Naive thymus-derived CD8-positive, alpha-beta T cell (primary cell): ENCODE measurements around the gene TERB1. TPM values are rescaled to one million over a fixed set of nuclear protein-coding genes. Genes with fewer than 3 reads are reported as not detected.

Source experiments
- ATAC-seq, 2 donors: fragments of 150-1000 bp; cut with Tn5 transposase in 1 of 2; sonication (Bioruptor Pico), chemical (Tn5 transposase) in 1 of 2; 1 replicate in 1 of 2; 2 replicates in 1 of 2; pipeline ENCODE4 v1.10.0; 2021; ENCODE audit warnings: mild to moderate bottlenecking in 2 of 2, moderate library complexity in 2 of 2
- POLR2A ChIA-PET: fragments of 350-600 bp; sonication (Branson Sonifier 250); formaldehyde crosslinking; loops from one replicate; lab custom pipeline; 2021; ENCODE audit warnings: antibody characterized with exemption; lab: Charles Lee
- DNase-seq, 10 donors: peaks; one replicate each; pipeline versions ENCODE4 v3.0.0 to v3.0.0-alpha.2; 2020 to 2022
- H3K27ac Mint-ChIP-seq, 10 donors: one replicate each; pipeline ENCODE4 v1.8.0; 2020 to 2022; ENCODE audit warnings: mild to moderate bottlenecking in 10 of 10, mixed read lengths in 10 of 10, moderate library complexity in 4 of 10, inconsistent platforms in 1 of 10
- H3K27me3 Mint-ChIP-seq, 5 donors: one replicate each; pipeline ENCODE4 v1.8.0; 2021 to 2022; ENCODE audit warnings: mixed read lengths in 5 of 5
- H3K36me3 Mint-ChIP-seq, 3 donors: one replicate each; pipeline ENCODE4 v1.8.0; 2020 to 2022; ENCODE audit warnings: mixed read lengths in 3 of 3, mild to moderate bottlenecking in 2 of 3, inconsistent platforms in 1 of 3
- H3K4me1 Mint-ChIP-seq, 4 donors: one replicate each; pipeline ENCODE4 v1.8.0; 2021 to 2022; ENCODE audit warnings: mixed read lengths in 4 of 4
- H3K4me3 Mint-ChIP-seq, 10 donors: one replicate each; pipeline ENCODE4 v1.8.0; 2020 to 2022; ENCODE audit warnings: mild to moderate bottlenecking in 10 of 10, mixed read lengths in 10 of 10, moderate library complexity in 6 of 10, inconsistent platforms in 1 of 10
- H3K9me3 Mint-ChIP-seq, 9 donors: one replicate each; pipeline ENCODE4 v1.8.0; 2020 to 2022; ENCODE audit warnings: mixed read lengths in 9 of 9, mild to moderate bottlenecking in 3 of 9, inconsistent platforms in 1 of 9, moderate library complexity in 1 of 9
- polyA plus RNA-seq, 3 donors: library from polyadenylated mRNA; unstranded; fragments of 300-500 nt; fragmentation: Illumina TruSeq; gene quantifications; one replicate each; pipeline ENCODE4 v1.2.3, GENCODE V29; 2021
- total RNA-seq, 8 experiments: library from RNA in 2 of 8; stranded (reverse) in 2 of 8; gene quantifications; one replicate each; pipeline ENCODE4 v1.2.3 and lab custom pipeline; 2021 to 2026

Gene TERB1
- total and polyA plus RNA-seq, 5 experiments from 2014 or later, result 0.25 to 0.81 TPM; not detected in 3

- H3K27me3 Mint-ChIP-seq, result peaks cover 0 to 19% (median 8%) of the 10 kb centered on the region in 5 donors
- no peak for ATAC-seq
These were observed 88.3 kb downstream of the TERB1 start for GRCh38 chr16:66713076-66713475.

GRCh38 chr16:66712512-66712911 is 88.9 kb downstream of the TERB1 start:
- no peaks in the 10 kb centered on the region for H3K9me3 Mint-ChIP-seq
- POLR2A ChIA-PET, result no interaction called here
- peaks cover 1 to 19% (median 9%) of the 10 kb centered on the region in 5 donors for H3K27me3 Mint-ChIP-seq
- DNase-seq (no peak), ATAC-seq (no peak)
- H3K4me3 Mint-ChIP-seq, result no peak overlapping the region
- peak overlapping the region in 1 of 10 donors; percentile 48 for H3K27ac Mint-ChIP-seq
- H3K4me1 Mint-ChIP-seq, result peaks cover 0 to 3% (median under 1%) of the 10 kb centered on the region in 4 donors
- no peaks in the 10 kb centered on the region for H3K36me3 Mint-ChIP-seq

More at GRCh38 chr16:66713076-66713475, 88.3 kb downstream of the TERB1 start:
- H3K36me3 Mint-ChIP-seq, result peaks cover 0 to 1% (median 0%) of the 10 kb centered on the region in 3 donors
- H3K27ac Mint-ChIP-seq, result no peak overlapping the region
- H3K9me3 Mint-ChIP-seq, result no peaks in the 10 kb centered on the region
- no peak overlapping the region for H3K4me3 Mint-ChIP-seq
- H3K4me1 Mint-ChIP-seq, result peaks cover 0 to 3% (median under 1%) of the 10 kb centered on the region in 4 donors
- POLR2A ChIA-PET, result no interaction called here
- DNase-seq, result no peak

GRCh38 chr16:66711581-66711980 is 89.8 kb downstream of the TERB1 start:
- H3K4me3 Mint-ChIP-seq, result no peak overlapping the region
- peaks cover 0 to 2% (median 0%) of the 10 kb centered on the region in 4 donors for H3K4me1 Mint-ChIP-seq
- DNase-seq, result no peak
- POLR2A ChIA-PET, result no interaction called here
- peaks cover 4 to 19% (median 9%) of the 10 kb centered on the region in 5 donors for H3K27me3 Mint-ChIP-seq
- no peak overlapping the region for H3K27ac Mint-ChIP-seq
- H3K36me3 Mint-ChIP-seq, result no peaks in the 10 kb centered on the region
- H3K9me3 Mint-ChIP-seq, result no peaks in the 10 kb centered on the region
- ATAC-seq, result no peak

- ATAC-seq (no peak), DNase-seq (no peak)
- Mint-ChIP-seq H3K36me3 (no peaks in the 10 kb centered on the region), H3K9me3 (no peaks in the 10 kb centered on the region), H3K27ac (no peak overlapping the region), H3K4me3 (no peak overlapping the region), H3K27me3 (peaks cover 7 to 15% (median 11%) of the 10 kb centered on the region in 5 donors), H3K4me1 (no peaks in the 10 kb centered on the region)
- POLR2A ChIA-PET, result no interaction called here
These were observed 94.9 kb downstream of the TERB1 start for GRCh38 chr16:66706506-66706880.

- H3K4me3 Mint-ChIP-seq, result no peak overlapping the region
- no peaks in the 10 kb centered on the region for H3K9me3 Mint-ChIP-seq
- POLR2A ChIA-PET, result no interaction called here
- ATAC-seq (no peak), DNase-seq (no peak)
- H3K36me3 Mint-ChIP-seq, result no peaks in the 10 kb centered on the region
- peak overlapping the region in 1 of 10 donors; percentile 13 for H3K27ac Mint-ChIP-seq
- H3K27me3 Mint-ChIP-seq, result peaks cover 7 to 15% (median 11%) of the 10 kb centered on the region in 5 donors
- H3K4me1 Mint-ChIP-seq, result no peaks in the 10 kb centered on the region
These were observed 95.4 kb downstream of the TERB1 start for GRCh38 chr16:66705790-66706505.

Other genes starting within 250 kb of the TERB1 start
- 10 to 100 TPM; 43.1 to 44.4 TPM for gene CKLF, start 249.0 kb downstream of the TERB1 start, total RNA-seq
- gene CKLF, start 249.0 kb downstream of the TERB1 start, polyA plus RNA-seq, result 100 to 1,000 TPM in 2 of 3 donors, 10 to 100 TPM in 1; 99.6 to 179 (median 111) TPM
- gene CMTM1, start 235.1 kb downstream of the TERB1 start, total RNA-seq, result 1 to 10 TPM; 3.5 to 3.9 TPM
- gene CMTM1, start 235.1 kb downstream of the TERB1 start, polyA plus RNA-seq, result under 1 TPM in 2 of 3 donors, not detected in 1; 0.48 to 0.50 TPM
- under 1 TPM in 1 of 2 experiments, not detected in 1; 0.58 TPM for gene CMTM2, start 222.1 kb downstream of the TERB1 start, total RNA-seq
- under 1 TPM in 1 of 3 donors, not detected in 2; 0.18 TPM for gene CMTM2, start 222.1 kb downstream of the TERB1 start, polyA plus RNA-seq
- gene CMTM3, start 196.9 kb downstream of the TERB1 start, total RNA-seq, result 10 to 100 TPM; 55.2 to 55.8 TPM
- gene CMTM3, start 196.9 kb downstream of the TERB1 start, polyA plus RNA-seq, result 10 to 100 TPM; 76.1 to 81.3 (median 78.5) TPM
- 1 to 10 TPM; 2.0 to 3.1 TPM for gene CMTM4, start 104.8 kb downstream of the TERB1 start, total RNA-seq
- under 1 TPM in 2 of 3 donors, not detected in 1; 0.15 to 0.26 TPM for gene CMTM4, start 104.8 kb downstream of the TERB1 start, polyA plus RNA-seq
- 10 to 100 TPM; 89.2 to 95.2 TPM for gene DYNC1LI2, start 50.0 kb downstream of the TERB1 start, total RNA-seq
- 10 to 100 TPM; 25.7 to 37.3 (median 27.3) TPM for gene DYNC1LI2, start 50.0 kb downstream of the TERB1 start, polyA plus RNA-seq
- gene NAE1, start 29.4 kb upstream of the TERB1 start, total RNA-seq, result 100 to 1,000 TPM; 103 to 113 TPM
- 100 to 1,000 TPM in 1 of 3 donors, 10 to 100 TPM in 2; 84.7 to 107 (median 95.7) TPM for gene NAE1, start 29.4 kb upstream of the TERB1 start, polyA plus RNA-seq
- not detected for gene CA7, start 42.8 kb upstream of the TERB1 start, total RNA-seq
- gene CA7, start 42.8 kb upstream of the TERB1 start, polyA plus RNA-seq, result not detected
- gene PDP2, start 78.9 kb upstream of the TERB1 start, total RNA-seq, result 10 to 100 TPM; 10.0 to 11.3 TPM
- 1 to 10 TPM; 1.2 to 1.8 (median 1.7) TPM for gene PDP2, start 78.9 kb upstream of the TERB1 start, polyA plus RNA-seq
- not detected for gene CDH16, start 117.3 kb upstream of the TERB1 start, total RNA-seq
- not detected for gene CDH16, start 117.3 kb upstream of the TERB1 start, polyA plus RNA-seq
- gene RRAD, start 124.0 kb upstream of the TERB1 start, total RNA-seq, result under 1 TPM in 1 of 2 experiments, not detected in 1; 0.55 TPM
- not detected for gene RRAD, start 124.0 kb upstream of the TERB1 start, polyA plus RNA-seq
- 10 to 100 TPM; 57.6 to 64.4 TPM for gene CIAO2B, start 132.8 kb upstream of the TERB1 start, total RNA-seq
- gene CIAO2B, start 132.8 kb upstream of the TERB1 start, polyA plus RNA-seq, result 100 to 1,000 TPM in 1 of 3 donors, 10 to 100 TPM in 2; 86.1 to 110 (median 91.3) TPM
- gene CES2, start 133.9 kb upstream of the TERB1 start, total RNA-seq, result 10 to 100 TPM; 56.7 to 62.7 TPM
- gene CES2, start 133.9 kb upstream of the TERB1 start, polyA plus RNA-seq, result 10 to 100 TPM; 21.1 to 31.2 (median 31.2) TPM
- gene CES3, start 159.7 kb upstream of the TERB1 start, total RNA-seq, result under 1 TPM; 0.10 to 0.16 TPM
- gene CES3, start 159.7 kb upstream of the TERB1 start, polyA plus RNA-seq, result not detected
- gene CES4A, start 187.0 kb upstream of the TERB1 start, total RNA-seq, result 10 to 100 TPM; 10.0 to 13.7 TPM
- gene CES4A, start 187.0 kb upstream of the TERB1 start, polyA plus RNA-seq, result 1 to 10 TPM in 2 of 3 donors, under 1 TPM in 1; 0.83 to 2.4 (median 1.5) TPM
- 10 to 100 TPM; 91.4 to 95.0 TPM for gene CBFB, start 227.6 kb upstream of the TERB1 start, total RNA-seq
- 10 to 100 TPM; 61.2 to 79.8 (median 73.5) TPM for gene CBFB, start 227.6 kb upstream of the TERB1 start, polyA plus RNA-seq